ENCODE results near the gene AGMAT.

DNA sequence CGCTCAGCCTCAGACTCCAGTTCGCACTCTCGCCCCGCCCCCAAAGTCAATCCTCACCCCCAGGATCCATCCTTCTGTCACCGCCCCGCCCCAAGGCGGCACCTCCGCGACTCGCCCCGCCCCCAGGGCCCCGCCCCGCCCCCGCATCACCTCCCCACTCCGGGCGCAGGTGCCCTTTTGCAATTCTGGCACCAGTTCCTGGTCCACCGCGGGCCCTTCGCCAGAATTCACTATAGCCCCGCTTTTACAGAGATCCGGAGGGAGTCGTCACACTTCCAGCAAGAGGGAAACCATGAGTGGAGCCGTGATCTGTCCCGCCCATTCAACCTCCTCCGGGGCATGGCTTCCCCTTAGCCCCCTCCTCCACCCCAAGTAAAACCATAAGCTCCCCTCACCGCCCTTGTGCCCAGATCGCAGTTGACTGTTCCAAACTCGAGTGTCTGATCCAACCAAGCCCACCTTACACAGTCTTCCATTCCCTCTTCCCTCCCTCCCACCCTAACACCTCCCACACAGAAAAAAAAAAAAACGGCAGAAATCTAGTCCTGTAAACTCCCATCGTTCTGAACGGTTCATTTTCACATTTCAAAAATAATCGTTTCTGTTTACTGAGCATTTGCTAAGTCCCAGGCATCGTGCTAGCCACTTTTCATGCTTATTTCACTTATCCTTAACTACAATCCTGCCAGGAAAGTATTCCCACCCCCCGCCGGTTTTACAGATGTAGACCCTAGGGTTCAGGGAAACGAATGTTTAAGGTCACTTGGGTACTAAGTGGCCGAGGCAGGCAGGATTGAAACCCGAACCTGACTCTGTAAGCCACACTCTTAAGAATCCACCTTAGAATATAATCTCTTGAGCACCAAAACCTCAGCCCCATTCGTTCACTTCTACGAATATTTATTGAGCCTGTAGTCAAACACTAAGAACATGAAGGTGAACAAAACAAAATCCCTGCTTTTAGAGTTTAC lies 59.5 kb downstream of the AGMAT start:
- TF ChIP-seq, protein P1, sequence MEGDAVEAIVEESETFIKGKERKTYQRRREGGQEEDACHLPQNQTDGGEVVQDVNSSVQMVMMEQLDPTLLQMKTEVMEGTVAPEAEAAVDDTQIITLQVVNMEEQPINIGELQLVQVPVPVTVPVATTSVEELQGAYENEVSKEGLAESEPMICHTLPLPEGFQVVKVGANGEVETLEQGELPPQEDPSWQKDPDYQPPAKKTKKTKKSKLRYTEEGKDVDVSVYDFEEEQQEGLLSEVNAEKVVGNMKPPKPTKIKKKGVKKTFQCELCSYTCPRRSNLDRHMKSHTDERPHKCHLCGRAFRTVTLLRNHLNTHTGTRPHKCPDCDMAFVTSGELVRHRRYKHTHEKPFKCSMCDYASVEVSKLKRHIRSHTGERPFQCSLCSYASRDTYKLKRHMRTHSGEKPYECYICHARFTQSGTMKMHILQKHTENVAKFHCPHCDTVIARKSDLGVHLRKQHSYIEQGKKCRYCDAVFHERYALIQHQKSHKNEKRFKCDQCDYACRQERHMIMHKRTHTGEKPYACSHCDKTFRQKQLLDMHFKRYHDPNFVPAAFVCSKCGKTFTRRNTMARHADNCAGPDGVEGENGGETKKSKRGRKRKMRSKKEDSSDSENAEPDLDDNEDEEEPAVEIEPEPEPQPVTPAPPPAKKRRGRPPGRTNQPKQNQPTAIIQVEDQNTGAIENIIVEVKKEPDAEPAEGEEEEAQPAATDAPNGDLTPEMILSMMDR (IDR thresholded peaks at IDR 0.05): no peak
- TF ChIP-seq POLR2AphosphoS5 (IDR thresholded peaks at IDR 0.05): no peak
